Fibroblast of skin of right biceps (primary cell): ENCODE measurements around the gene PRR11.
"Not testable (repeated sequence)": the region's sequence is repeated elsewhere in the genome, so short reads cannot be mapped to it uniquely, and the experiment has no call there.

Experiments used
- DNase-seq: peaks from one replicate; pipeline ENCODE4 v3.0.0-alpha.2; 2013

PRR11 gene

DNA sequence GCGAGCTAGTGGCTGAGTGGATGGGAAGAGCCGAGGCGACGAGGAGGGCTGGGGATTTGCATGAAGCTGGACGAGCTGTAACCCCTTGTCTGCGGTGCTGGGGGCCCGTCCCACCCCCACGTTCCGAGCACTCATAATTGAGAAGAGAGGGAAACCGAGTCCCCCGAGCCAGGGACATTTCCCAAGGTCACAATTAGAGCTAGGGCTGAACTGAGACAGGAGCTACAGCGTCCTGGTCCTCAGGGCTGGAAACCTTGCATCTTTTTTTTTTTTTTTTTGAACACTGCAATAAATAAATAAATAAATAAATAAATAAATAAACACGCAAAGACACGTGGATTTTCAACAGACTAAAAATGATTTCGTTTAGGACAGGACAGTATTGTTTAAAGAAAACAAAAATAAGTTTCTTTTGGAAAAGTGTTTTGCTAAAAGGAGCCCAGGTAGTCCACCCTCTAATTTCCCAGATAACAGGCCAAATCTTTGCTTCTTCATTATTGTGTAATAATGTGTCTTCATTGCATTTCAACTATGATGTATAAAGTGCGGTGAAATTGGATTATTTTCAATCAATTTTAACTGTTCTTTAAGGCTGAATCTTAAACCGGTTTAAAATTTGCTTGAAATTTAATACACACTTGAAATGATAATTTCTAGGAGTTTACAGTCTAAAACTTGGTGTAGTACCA is 65.8 kb downstream of the PRR11 start:
- no peak for DNase-seq

DNA sequence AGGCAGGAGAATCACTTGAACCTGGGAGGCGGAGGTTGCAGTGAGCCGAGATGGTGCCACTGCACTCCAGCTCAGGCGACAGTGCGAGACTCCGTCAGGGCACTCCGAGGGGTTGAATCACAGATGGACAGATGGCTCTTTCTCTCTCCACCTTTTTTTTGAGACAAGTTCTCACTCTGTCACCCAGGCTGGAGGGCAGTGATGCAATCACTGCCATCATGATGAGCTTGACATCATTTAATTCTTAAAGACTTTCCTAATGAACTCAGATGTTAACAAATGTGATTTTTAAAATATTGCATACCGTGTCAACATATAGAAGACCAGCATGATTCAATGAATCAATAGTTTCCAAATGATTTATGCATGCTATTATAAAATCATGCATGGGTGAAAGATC is 68.3 kb downstream of the PRR11 start:
- DNase-seq, result no peak

DNA sequence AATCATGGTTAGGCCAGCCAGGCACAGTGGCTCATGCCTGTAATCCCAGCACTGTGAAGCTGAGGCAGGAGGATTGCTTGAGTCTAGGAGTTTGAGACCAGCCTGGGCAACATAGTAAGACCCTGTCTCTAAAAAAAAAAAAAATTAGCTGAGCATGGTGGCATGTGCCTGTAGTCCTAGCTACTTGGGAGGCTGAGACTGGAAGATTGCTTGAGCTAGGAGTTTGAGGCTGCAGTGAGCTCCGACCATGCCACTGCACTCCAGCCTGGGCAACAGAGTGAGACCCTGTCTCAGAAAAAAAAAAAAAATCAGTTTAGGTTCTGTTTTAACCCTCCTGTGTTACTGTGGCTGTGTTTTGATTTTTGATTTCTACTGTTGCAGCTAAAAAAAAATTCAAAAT is 73.0 kb downstream of the PRR11 start:
- DNase-seq, result not testable (repeated sequence)

DNA sequence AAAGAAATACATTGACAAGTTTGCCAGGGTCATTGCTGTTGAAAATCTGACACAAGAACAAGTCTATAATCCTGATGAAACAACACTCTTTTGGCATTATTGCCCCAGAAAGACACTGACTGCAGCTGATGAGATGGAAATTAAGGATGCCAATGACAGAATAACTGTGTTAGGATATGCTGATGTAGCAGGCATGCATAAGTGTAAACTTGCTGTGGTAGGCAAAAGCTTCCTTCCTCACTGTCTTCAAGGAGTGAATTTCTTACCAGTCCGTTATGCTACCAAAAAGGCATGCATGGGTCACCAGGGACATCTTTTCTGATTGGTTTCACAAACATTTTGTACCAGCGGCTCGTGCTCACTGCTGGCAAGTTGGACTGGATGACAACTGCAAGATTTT is 75.2 kb downstream of the PRR11 start:
- DNase-seq, result no peak

- DNase-seq, result no peak
These were observed 79.1 kb downstream of the PRR11 start for GRCh38 chr17:59234631-59235030.

DNA sequence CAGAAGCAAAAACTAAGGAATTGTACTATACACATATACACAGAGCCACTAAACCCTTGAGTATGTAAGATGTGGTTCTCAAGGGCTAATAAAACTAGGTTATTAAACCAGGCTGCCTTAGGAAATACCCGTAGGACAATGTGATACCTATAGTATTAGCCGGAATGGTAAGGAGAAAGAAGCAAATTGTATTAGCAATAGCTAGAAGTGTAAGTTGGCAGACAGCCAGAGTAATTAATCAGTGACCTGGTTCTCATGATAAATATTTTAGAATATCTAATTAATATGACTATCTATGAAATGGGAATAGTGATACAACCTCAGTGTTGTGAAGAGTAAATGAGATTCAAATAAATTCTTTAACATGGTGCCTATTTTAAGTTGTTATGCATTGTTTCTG is 83.4 kb downstream of the PRR11 start:
- no peak for DNase-seq

DNA sequence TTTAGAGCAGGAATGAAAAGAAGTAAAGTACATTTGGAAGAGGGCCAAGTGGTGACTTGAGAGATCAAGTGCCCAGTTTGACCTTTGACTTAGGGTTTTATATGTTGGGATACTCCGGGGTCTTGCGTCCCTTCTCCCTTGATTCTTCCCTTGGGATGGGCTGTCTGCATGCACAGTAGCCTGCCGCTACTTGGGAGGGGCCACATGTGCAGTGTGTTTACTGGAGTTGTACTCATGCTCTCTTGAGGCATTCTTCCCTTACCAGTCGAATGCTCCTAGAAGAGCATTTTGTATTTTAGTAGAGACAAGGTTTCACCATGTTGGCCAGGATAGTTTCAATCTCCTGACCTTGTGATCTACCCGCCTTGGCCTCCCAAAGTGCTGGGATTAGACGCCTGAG is 88.5 kb downstream of the PRR11 start:
- DNase-seq, result no peak
